Measurements from ENCODE around the gene IGF2BP3. TPM values are rescaled to one million over a fixed set of nuclear protein-coding genes. Genes with fewer than 3 reads are reported as not detected.

IGF2BP3 gene
- polyA plus RNA-seq, 1 donor (not counting 4 experiments of a cell fraction or from before 2014, with no cell fraction given), result 22.3 TPM

DNA sequence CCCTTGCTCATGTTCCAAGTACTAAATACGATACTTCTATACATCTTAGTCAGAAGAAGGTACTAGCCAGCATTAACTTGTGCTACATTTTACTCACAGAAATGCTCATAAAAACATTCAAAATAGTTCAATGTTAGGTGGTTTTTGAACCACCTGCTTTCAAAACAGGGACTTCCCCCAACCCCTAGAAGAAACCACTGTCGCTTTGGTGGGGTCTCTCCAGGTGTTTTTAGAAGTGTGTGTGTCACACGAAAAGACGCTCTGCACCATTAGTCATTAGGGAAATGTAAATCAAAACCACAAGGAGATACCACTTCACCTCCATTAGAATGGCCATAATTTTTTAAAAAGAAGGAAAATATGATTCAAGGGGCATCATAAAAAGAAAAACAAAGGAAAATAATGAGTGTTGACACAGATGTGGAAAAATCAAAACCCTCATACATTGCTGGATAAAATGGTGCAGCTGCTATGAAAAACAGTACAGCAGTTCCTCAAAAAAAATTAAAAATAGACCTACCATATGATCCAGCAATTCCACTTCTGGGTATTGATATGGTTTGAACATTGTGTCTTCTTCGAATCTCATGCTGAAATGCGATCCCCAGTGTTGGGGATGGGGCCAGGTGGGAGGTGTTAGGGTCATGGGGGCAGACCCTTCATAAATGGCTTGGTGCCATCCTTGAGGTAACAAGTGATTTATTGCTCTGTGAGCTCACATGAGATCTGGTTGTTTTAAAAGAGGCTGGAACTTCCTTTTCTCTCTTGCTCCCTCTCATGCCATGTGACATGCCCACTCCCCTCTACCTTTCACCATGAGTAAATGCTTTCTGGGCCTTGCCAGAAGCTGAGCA is 96.9 kb downstream of the IGF2BP3 start:
- dilution Hi-C loops (cut with MboI; ENCODE audit: extremely low pct_ligation_motif_present, low sequenced_read_pairs), result no loop called here
- H3K27me3 ChIP-seq (ENCODE audit: control insufficient read depth, extremely low read depth, insufficient read depth, low read length), result no peaks in the 10 kb centered on the region
- H3K27ac ChIP-seq (ENCODE audit: control insufficient read depth, insufficient read depth, low read length), result no peak overlapping the region
- H3K36me3 ChIP-seq (ENCODE audit: control insufficient read depth in 2 of 2, extremely low read depth in 1 of 2, insufficient read depth in 2 of 2, low read length in 2 of 2), result no peaks in the 10 kb centered on the region
- no peak overlapping the region for H3K4me2 ChIP-seq (ENCODE audit: control insufficient read depth, extremely low read depth, insufficient read depth, low read depth, low read length)
- FAIRE-seq (no peak), DNase-seq (ENCODE audit: low read depth, low spot score) (no peak)
- no peak overlapping the region for H3K9ac ChIP-seq (ENCODE audit: control insufficient read depth, extremely low read depth, insufficient read depth, low read length)
- H2AFZ ChIP-seq (ENCODE audit: control insufficient read depth, low read length), result no peak overlapping the region
- H4K20me1 ChIP-seq (ENCODE audit: control insufficient read depth, extremely low read depth, insufficient read depth, low read length), result no peaks in the 10 kb centered on the region
- no peaks in the 10 kb centered on the region for H3K9me3 ChIP-seq (ENCODE audit: control insufficient read depth, low read depth, low read length)
- no peaks in the 10 kb centered on the region for H3K9me1 ChIP-seq (ENCODE audit: control insufficient read depth, extremely low read depth, insufficient read depth, low read length)
- no peak overlapping the region for H3K4me3 ChIP-seq (ENCODE audit: control insufficient read depth in 2 of 3, extremely low read depth in 1 of 3, insufficient read depth in 2 of 3, low read depth in 1 of 3, low read length in 3 of 3)
- H3K4me1 ChIP-seq (ENCODE audit: control insufficient read depth, extremely low read depth, insufficient read depth, low read length), result peaks cover 20% of the 10 kb centered on the region
- H3K79me2 ChIP-seq (ENCODE audit: control insufficient read depth, insufficient read depth, low read length), result no peaks in the 10 kb centered on the region
- TF ChIP-seq EZH2 (IDR thresholded peaks at IDR 0.05; ENCODE audit: low read length), result no peak
- TF ChIP-seq, protein P1, sequence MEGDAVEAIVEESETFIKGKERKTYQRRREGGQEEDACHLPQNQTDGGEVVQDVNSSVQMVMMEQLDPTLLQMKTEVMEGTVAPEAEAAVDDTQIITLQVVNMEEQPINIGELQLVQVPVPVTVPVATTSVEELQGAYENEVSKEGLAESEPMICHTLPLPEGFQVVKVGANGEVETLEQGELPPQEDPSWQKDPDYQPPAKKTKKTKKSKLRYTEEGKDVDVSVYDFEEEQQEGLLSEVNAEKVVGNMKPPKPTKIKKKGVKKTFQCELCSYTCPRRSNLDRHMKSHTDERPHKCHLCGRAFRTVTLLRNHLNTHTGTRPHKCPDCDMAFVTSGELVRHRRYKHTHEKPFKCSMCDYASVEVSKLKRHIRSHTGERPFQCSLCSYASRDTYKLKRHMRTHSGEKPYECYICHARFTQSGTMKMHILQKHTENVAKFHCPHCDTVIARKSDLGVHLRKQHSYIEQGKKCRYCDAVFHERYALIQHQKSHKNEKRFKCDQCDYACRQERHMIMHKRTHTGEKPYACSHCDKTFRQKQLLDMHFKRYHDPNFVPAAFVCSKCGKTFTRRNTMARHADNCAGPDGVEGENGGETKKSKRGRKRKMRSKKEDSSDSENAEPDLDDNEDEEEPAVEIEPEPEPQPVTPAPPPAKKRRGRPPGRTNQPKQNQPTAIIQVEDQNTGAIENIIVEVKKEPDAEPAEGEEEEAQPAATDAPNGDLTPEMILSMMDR (optimal IDR thresholded peaks at IDR 0.05 in 1 of 3, IDR thresholded peaks at IDR 0.05 in 1 of 3, conservative IDR thresholded peaks at IDR 0.05 in 1 of 3; ENCODE audit: extremely low read depth in 1 of 3, insufficient read depth in 2 of 3, low read length in 3 of 3), result no peak

DNA sequence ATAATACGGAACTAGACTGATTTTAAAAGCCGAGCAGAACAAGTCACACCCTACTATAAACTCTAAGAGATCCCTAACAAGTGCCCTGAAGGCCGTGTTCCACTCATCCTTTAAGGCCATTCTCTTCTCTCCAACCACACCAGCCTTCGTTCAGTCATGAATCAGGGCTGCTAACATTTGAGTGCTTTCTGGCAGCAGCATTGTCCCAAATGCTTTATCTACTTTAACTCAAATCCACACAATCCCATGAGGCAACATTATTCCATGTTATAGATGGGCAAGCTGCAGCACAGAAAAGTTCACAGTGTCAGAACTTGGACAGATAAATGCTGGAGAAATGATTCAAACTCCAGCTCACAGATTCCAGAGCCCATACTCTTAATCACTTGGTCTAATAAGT is 97.7 kb downstream of the IGF2BP3 start:
- TF ChIP-seq, protein P1 (optimal IDR thresholded peaks at IDR 0.05 in 1 of 3, IDR thresholded peaks at IDR 0.05 in 1 of 3, conservative IDR thresholded peaks at IDR 0.05 in 1 of 3; ENCODE audit: extremely low read depth in 1 of 3, insufficient read depth in 2 of 3, low read length in 3 of 3), result no peak
- TF ChIP-seq EZH2 (IDR thresholded peaks at IDR 0.05; ENCODE audit: low read length), result no peak
- H3K9me3 ChIP-seq (ENCODE audit: control insufficient read depth, low read depth, low read length), result no peaks in the 10 kb centered on the region
- no peak for FAIRE-seq
- peaks cover 19% of the 10 kb centered on the region for H3K4me1 ChIP-seq (ENCODE audit: control insufficient read depth, extremely low read depth, insufficient read depth, low read length)
- H3K9ac ChIP-seq (ENCODE audit: control insufficient read depth, extremely low read depth, insufficient read depth, low read length), result no peak overlapping the region
- H3K27me3 ChIP-seq (ENCODE audit: control insufficient read depth, extremely low read depth, insufficient read depth, low read length), result no peaks in the 10 kb centered on the region
- no peak for DNase-seq (ENCODE audit: low read depth, low spot score)
- H2AFZ ChIP-seq (ENCODE audit: control insufficient read depth, low read length), result no peak overlapping the region
- H3K4me3 ChIP-seq (ENCODE audit: control insufficient read depth in 2 of 3, extremely low read depth in 1 of 3, insufficient read depth in 2 of 3, low read depth in 1 of 3, low read length in 3 of 3), result no peak overlapping the region
- H4K20me1 ChIP-seq (ENCODE audit: control insufficient read depth, extremely low read depth, insufficient read depth, low read length), result no peaks in the 10 kb centered on the region
- H3K79me2 ChIP-seq (ENCODE audit: control insufficient read depth, insufficient read depth, low read length), result no peaks in the 10 kb centered on the region
- dilution Hi-C loops (cut with MboI; ENCODE audit: extremely low pct_ligation_motif_present, low sequenced_read_pairs), result no loop called here
- H3K36me3 ChIP-seq (ENCODE audit: control insufficient read depth in 2 of 2, extremely low read depth in 1 of 2, insufficient read depth in 2 of 2, low read length in 2 of 2), result no peaks in the 10 kb centered on the region
- H3K9me1 ChIP-seq (ENCODE audit: control insufficient read depth, extremely low read depth, insufficient read depth, low read length), result no peaks in the 10 kb centered on the region
- H3K4me2 ChIP-seq (ENCODE audit: control insufficient read depth, extremely low read depth, insufficient read depth, low read depth, low read length), result no peak overlapping the region
- H3K27ac ChIP-seq (ENCODE audit: control insufficient read depth, insufficient read depth, low read length), result no peak overlapping the region

Measured in keratinocyte (primary cell).